HG02763 (cell line): ENCODE measurements around the gene GJC1.
"Not testable (repeated sequence)": the region's sequence is repeated elsewhere in the genome, so short reads cannot be mapped to it uniquely, and the experiment has no call there.

Source experiments
- ATAC-seq: cut with Tn5 transposase; IDR thresholded peaks from one replicate; pipeline ENCODE4 v1.9.1; 2021; ENCODE audit warnings: mild to moderate bottlenecking, moderate library complexity; ENCODE audit not compliant: unreplicated experiment

GJC1 gene

GRCh38 chr17:44763170-44763569 is 66.9 kb downstream of the GJC1 start:
- no peak for ATAC-seq

GRCh38 chr17:44761932-44762810 is 67.9 kb downstream of the GJC1 start:
- no peak for ATAC-seq

GRCh38 chr17:44760474-44761308 is 69.4 kb downstream of the GJC1 start:
- ATAC-seq: no peak

- no peak for ATAC-seq
These were observed 70.2 kb downstream of the GJC1 start for GRCh38 chr17:44759916-44760243.

- ATAC-seq: no peak
These were observed 70.8 kb downstream of the GJC1 start for GRCh38 chr17:44759086-44759915.

GRCh38 chr17:44758414-44759085 is 71.5 kb downstream of the GJC1 start, which contains the start of gene ADAM11:
Gene ADAM11, plus strand, starts transcription at chr17:44758988. Its CDS starts 212 bp downstream, at chr17:44759200.
- no peak for ATAC-seq

- ATAC-seq: no peak
These were observed 72.1 kb downstream of the GJC1 start for GRCh38 chr17:44757918-44758413.

- ATAC-seq: no peak
These were observed 72.8 kb downstream of the GJC1 start for GRCh38 chr17:44757045-44757917.

GRCh38 chr17:44755180-44755579 is 74.9 kb downstream of the GJC1 start:
- ATAC-seq: not testable (repeated sequence)

GRCh38 chr17:44754276-44754675 is 75.8 kb downstream of the GJC1 start:
- no peak for ATAC-seq

GRCh38 chr17:44752953-44753861 is 76.9 kb downstream of the GJC1 start:
- no peak for ATAC-seq

GRCh38 chr17:44751806-44752205 is 78.3 kb downstream of the GJC1 start:
- ATAC-seq: no peak

- no peak for ATAC-seq
These were observed 78.8 kb downstream of the GJC1 start for GRCh38 chr17:44751331-44751730.

GRCh38 chr17:44749980-44750318 is 80.1 kb downstream of the GJC1 start:
- ATAC-seq: no peak

- ATAC-seq: no peak
These were observed 80.8 kb downstream of the GJC1 start for GRCh38 chr17:44749076-44749979.
